Measurements from ENCODE around the gene CS. TPM values are rescaled to one million over a fixed set of nuclear protein-coding genes. Genes with fewer than 3 reads are reported as not detected.
"Not testable (repeated sequence)": the region's sequence is repeated elsewhere in the genome, so short reads cannot be mapped to it uniquely, and the experiment has no call there.

The CS gene
- total RNA-seq (10 to 100 TPM; 67.8 to 70.2 TPM), polyA plus RNA-seq (ENCODE audit: insufficient read depth, low read depth, low replicate concordance) (63.8 TPM)
- long read RNA-seq, donor 1, transcript CS-201 (11 exons, 2,975 nt), result major isoform, 22 of 23 reads
- long read RNA-seq, donor 1, partial matches to known transcripts, result 0 of 23 reads
- long read RNA-seq, donor 1, other reads (novel, unspliced or antisense), result 0 of 23 reads
- long read RNA-seq, donor 2, transcript CS-201 (11 exons, 2,975 nt), result major isoform, 23 of 31 reads
- long read RNA-seq, donor 2, partial matches to known transcripts, result 8 of 31 reads
- long read RNA-seq, donor 2, other reads (novel, unspliced or antisense), result 0 of 31 reads

- 0 to 1% methylated on average over 25 to 61 of the region's 63 CpGs for WGBS, 2 donors
- intact Hi-C loops (cut with DNase I; ENCODE audit: low total_unique reads), result no loop called here
- Histone ChIP-seq H3K36me3 (ENCODE audit: low read depth, missing control alignments) (no peaks in the 10 kb centered on the region), H3K27ac (peak within 1 kb of the TSS; percentile 67 to 86), H3K4me3 (peak within 1 kb of the TSS; percentile 78 to 83), H3K4me1 (peaks cover 25% of the 10 kb centered on the region), H3K27me3 (no peaks in the 10 kb centered on the region), H3K9me3 (no peaks in the 10 kb centered on the region)
- peak; percentile 100 for DNase-seq
- no peak for TF ChIP-seq CTCF (IDR thresholded peaks at IDR 0.05)
- no peak for TF ChIP-seq POLR2A (IDR thresholded peaks at IDR 0.05)
Observed at GRCh38 chr12:56299853-56300643, at the start of gene CS. Gene CS (minus strand): TSS chr12:56300330. CDS start chr12:56300201, 129 bp downstream.

GRCh38 chr12:56348776-56349175 lies 48.6 kb upstream of the CS start:
- TF ChIP-seq POLR2A (IDR thresholded peaks at IDR 0.05) (no peak), CTCF (IDR thresholded peaks at IDR 0.05) (no peak)
- Histone ChIP-seq H3K36me3 (ENCODE audit: low read depth, missing control alignments) (no peaks in the 10 kb centered on the region), H3K4me3 (no peak overlapping the region), H3K9me3 (no peaks in the 10 kb centered on the region), H3K4me1 (no peaks in the 10 kb centered on the region), H3K27ac (no peak overlapping the region), H3K27me3 (no peaks in the 10 kb centered on the region)
- intact Hi-C loops (cut with DNase I; ENCODE audit: low total_unique reads), result no loop called here
- DNase-seq, result no peak
- 90 to 93% methylated on average over 4 to 5 of the region's 5 CpGs for WGBS, 2 donors

GRCh38 chr12:56347255-56347654 lies 47.1 kb upstream of the CS start:
- H3K4me1 ChIP-seq; H3K36me3 ChIP-seq (ENCODE audit: low read depth, missing control alignments); DNase-seq; H3K9me3 ChIP-seq; H3K27ac ChIP-seq; H3K27me3 ChIP-seq; intact Hi-C loops (cut with DNase I; ENCODE audit: low total_unique reads); H3K4me3 ChIP-seq: not testable (repeated sequence)
- WGBS, 2 donors, result 86 to 93% methylated on average over 9 of the region's 9 CpGs

GRCh38 chr12:56346675-56347074 lies 46.5 kb upstream of the CS start:
- TF ChIP-seq CTCF (IDR thresholded peaks at IDR 0.05), result no peak
- TF ChIP-seq POLR2A (IDR thresholded peaks at IDR 0.05), result no peak
- H3K27me3 ChIP-seq, result no peaks in the 10 kb centered on the region
- 75 to 82% methylated on average over 7 of the region's 7 CpGs for WGBS, 2 donors
- intact Hi-C loops (cut with DNase I; ENCODE audit: low total_unique reads), result no loop called here
- no peaks in the 10 kb centered on the region for H3K36me3 ChIP-seq (ENCODE audit: low read depth, missing control alignments)
- no peak for DNase-seq
- H3K27ac ChIP-seq, result no peak overlapping the region
- H3K9me3 ChIP-seq, result no peaks in the 10 kb centered on the region
- H3K4me3 ChIP-seq, result no peak overlapping the region
- H3K4me1 ChIP-seq, result no peaks in the 10 kb centered on the region

- H3K36me3 ChIP-seq (ENCODE audit: low read depth, missing control alignments); DNase-seq; intact Hi-C loops (cut with DNase I; ENCODE audit: low total_unique reads); H3K27me3 ChIP-seq; H3K4me3 ChIP-seq; H3K4me1 ChIP-seq; H3K9me3 ChIP-seq; H3K27ac ChIP-seq: not testable (repeated sequence)
- 92 to 100% methylated on average over 2 of the region's 2 CpGs for WGBS, 2 donors
Observed at GRCh38 chr12:56342290-56342689, 42.2 kb upstream of the CS start.

Data from testis (tissue), 5 donors.